Epithelial cell of esophagus (primary cell): ENCODE data around the gene UGT1A8.

Experiments
- DNase-seq: peaks from one replicate; pipeline ENCODE4 v3.0.0; 2010; ENCODE audit warnings: low read depth
- H3K4me3 ChIP-seq: 2 replicates; pipeline ENCODE4 v1.5.1; 2011; ENCODE audit warnings: mild to moderate bottlenecking, low read length, control low read depth
- TF ChIP-seq, protein P1 (sequence below): IDR thresholded peaks from 2 replicates; pipeline ENCODE4 v1.5.1; 2011; ENCODE audit warnings: low read depth, mild to moderate bottlenecking, low read length, control low read depth, inconsistent platforms; ENCODE audit not compliant: insufficient read depth; ENCODE audit errors: missing control alignments

The UGT1A8 gene

DNA sequence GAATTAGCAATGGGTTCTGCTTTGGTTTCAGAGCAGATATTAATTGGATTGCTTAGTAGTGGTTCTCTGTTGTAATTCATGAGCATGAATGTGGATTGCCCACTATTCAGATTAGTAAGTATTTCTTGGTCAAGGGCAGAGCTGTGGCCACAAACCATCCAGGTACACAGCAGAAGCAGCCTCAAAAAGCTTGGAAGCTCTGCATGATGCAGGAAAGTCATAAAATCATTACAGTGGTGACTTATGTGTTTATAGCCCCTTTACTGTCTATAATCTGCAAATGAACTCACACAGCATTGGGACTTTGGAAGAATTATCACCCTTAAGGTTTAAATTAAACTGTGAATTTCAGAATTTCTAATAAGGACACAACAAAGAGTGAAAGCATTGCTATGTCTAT, 140.7 kb downstream of the UGT1A8 start:
- DNase-seq: no peak
- TF ChIP-seq, protein P1, sequence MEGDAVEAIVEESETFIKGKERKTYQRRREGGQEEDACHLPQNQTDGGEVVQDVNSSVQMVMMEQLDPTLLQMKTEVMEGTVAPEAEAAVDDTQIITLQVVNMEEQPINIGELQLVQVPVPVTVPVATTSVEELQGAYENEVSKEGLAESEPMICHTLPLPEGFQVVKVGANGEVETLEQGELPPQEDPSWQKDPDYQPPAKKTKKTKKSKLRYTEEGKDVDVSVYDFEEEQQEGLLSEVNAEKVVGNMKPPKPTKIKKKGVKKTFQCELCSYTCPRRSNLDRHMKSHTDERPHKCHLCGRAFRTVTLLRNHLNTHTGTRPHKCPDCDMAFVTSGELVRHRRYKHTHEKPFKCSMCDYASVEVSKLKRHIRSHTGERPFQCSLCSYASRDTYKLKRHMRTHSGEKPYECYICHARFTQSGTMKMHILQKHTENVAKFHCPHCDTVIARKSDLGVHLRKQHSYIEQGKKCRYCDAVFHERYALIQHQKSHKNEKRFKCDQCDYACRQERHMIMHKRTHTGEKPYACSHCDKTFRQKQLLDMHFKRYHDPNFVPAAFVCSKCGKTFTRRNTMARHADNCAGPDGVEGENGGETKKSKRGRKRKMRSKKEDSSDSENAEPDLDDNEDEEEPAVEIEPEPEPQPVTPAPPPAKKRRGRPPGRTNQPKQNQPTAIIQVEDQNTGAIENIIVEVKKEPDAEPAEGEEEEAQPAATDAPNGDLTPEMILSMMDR: no peak

DNA sequence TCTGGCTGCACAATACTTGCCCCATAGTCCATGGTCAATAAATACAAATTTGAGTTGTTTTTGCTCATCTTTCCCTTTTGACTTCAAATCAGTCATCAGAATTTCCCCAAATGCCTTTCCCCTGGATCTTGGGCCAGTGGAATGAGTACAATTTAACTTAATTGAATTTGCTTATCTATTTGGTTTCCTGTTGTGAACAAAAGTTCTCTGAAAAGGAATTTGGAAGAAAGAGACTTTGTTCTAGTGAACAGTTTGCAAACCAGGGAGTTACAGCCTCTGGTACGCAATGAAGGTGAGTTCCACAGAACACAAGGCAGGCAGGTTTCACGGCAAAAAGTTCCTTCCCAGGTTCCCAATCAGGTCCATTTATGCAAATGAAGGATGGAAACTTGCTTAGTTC, 141.4 kb downstream of the UGT1A8 start:
- H3K4me3 ChIP-seq: no peak overlapping the region
- TF ChIP-seq, protein P1: no peak
- DNase-seq: no peak

More for the DNA sequence above, 140.7 kb downstream of the UGT1A8 start:
- no peak overlapping the region for H3K4me3 ChIP-seq

DNA sequence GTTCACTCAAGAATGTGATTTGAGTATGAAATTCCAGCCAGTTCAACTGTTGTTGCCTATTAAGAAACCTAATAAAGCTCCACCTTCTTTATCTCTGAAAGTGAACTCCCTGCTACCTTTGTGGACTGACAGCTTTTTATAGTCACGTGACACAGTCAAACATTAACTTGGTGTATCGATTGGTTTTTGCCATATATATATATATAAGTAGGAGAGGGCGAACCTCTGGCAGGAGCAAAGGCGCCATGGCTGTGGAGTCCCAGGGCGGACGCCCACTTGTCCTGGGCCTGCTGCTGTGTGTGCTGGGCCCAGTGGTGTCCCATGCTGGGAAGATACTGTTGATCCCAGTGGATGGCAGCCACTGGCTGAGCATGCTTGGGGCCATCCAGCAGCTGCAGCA, 142.6 kb downstream of the UGT1A8 start, which contains the start of gene UGT1A1:
TSS of gene UGT1A1 (plus strand) at position 228 of the 400 bp plus-strand sequence. CDS start at position 246, 18 bp downstream.
- TF ChIP-seq, protein P1: no peak
- no peak for DNase-seq
- H3K4me3 ChIP-seq: no peak within 1 kb of the TSS

DNA sequence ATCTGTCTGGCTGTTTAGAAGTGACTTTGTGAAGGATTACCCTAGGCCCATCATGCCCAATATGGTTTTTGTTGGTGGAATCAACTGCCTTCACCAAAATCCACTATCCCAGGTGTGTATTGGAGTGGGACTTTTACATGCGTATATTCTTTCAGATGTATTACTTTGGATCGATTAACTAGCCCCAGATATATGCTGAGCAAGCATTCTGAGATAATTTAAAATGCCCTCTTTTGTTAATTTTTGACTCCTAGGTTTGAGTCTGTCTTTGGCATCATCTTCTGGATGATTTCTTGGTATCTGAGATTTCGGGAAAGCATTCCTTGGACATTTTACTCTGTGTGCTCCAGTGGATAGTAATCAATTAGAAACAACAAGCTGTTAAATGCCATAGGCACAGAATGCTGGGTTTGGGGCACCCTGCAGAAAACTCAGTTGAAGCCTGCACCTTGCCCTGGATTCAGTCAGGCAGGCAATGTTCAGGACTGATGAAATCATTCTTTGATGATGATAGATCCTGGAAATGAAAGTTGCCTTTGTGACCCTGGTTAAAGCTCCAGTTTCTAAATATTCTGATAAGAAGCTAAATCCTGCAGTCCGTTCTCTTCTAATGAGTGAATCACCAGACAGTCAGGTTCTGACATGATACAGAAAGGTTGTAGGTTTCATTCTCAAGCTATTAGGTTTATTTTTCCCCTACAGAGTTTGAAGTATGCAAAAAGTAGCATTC, 143.8 kb downstream of the UGT1A8 start:
- H3K4me3 ChIP-seq: no peak overlapping the region
- TF ChIP-seq, protein P1: no peak
- peak; percentile 68 for DNase-seq

DNA sequence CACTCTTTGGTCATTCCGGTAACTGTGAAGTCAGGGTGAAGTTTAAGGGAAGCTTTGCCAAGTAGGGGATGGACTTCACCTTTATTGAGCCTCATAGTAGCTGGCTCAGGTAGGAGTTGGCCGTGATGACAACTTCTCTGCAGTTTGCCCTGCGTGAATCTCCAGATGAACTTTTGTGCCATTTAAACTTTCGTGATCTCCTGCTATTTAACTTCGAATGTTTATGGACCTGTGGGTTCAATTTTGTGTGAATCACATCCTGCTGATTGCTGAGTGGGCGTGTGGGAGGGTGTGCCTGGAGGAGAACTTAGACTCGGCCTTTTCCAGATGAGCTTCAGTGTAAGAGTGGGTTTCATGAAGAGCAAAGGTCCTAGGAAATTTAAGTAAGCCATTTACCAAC, 146.8 kb downstream of the UGT1A8 start:
- peak; percentile 32 for DNase-seq
- H3K4me3 ChIP-seq: no peak overlapping the region
- TF ChIP-seq, protein P1: no peak

DNA sequence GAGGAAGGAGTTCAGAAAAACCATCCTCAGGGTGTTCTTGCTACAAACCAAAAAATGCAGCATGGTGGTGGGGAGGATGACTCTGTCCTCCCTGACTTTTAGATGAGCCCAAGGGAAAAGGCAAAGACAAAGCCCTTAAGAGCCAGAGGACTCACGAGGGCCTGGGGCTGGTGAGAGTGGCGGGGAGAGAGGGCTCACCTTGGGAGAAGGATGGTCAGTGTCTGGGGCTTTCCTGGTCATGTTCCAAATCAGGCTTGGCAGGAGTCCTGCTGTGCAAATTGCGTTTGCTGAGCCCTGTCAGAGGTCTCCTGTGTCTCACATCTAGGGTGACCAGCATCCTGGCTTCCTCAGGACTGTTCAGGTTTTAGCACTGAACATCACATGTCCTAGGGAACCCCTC, 147.3 kb downstream of the UGT1A8 start:
- H3K4me3 ChIP-seq: no peak overlapping the region
- DNase-seq: no peak
- TF ChIP-seq, protein P1: no peak

DNA sequence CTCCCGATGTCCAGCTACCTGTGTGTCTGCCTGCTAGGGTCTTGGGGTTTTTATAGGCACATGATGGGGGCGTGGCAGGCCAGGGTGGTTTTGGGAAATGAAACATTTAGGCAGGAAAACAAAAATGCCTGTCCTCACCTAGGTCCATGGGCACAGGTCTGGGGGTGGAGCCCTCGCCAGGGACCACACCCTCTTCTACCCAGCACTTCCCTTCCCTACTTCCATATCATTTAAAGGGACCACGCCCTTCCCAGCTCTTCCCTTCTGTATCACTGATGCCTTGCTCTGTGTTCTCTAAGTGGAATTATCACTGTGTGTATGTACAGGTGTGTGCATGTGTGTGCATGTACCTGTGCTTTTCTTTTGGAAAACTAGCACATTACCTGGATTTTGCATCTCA, 149.0 kb downstream of the UGT1A8 start:
- H3K4me3 ChIP-seq: no peak overlapping the region
- TF ChIP-seq, protein P1: no peak

More for the DNA sequence above, 149.0 kb downstream of the UGT1A8 start:
- no peak for DNase-seq
